Karpas-422 (cell line): ENCODE results near the gene AP1G2. TPM values are rescaled to one million over a fixed set of nuclear protein-coding genes. Genes with fewer than 3 reads are reported as not detected.

Source experiments
- total RNA-seq: library from RNA; depleted of rRNA; stranded (reverse); fragments of >200 nt; shearing (Covaris generic); gene quantifications from 2 replicates; pipeline ENCODE4 v1.2.3, GENCODE V29; 2014; ENCODE audit warnings: low replicate concordance; rRNA removed

AP1G2 gene
- total RNA-seq, 1 experiment from 2014 or later, result 207 TPM

Other genes with a start within 250 kb of the AP1G2 start
- 126 and 195 TPM in 2 replicates for gene PABPN1, start 246.3 kb downstream of the AP1G2 start, total RNA-seq
- not detected in 2 replicates for gene SLC22A17, start 214.9 kb downstream of the AP1G2 start, total RNA-seq
- gene EFS, start 202.6 kb downstream of the AP1G2 start, total RNA-seq, result not detected in 2 replicates
- not detected in 2 replicates for gene IL25, start 195.0 kb downstream of the AP1G2 start, total RNA-seq
- not detected in 2 replicates for gene CMTM5, start 190.7 kb downstream of the AP1G2 start, total RNA-seq
- gene MYH6, start 159.5 kb downstream of the AP1G2 start, total RNA-seq, result not detected in 2 replicates
- not detected in 2 replicates for gene MYH7, start 132.1 kb downstream of the AP1G2 start, total RNA-seq
- gene NGDN, start 98.1 kb downstream of the AP1G2 start, total RNA-seq, result 77.5 and 82.2 TPM in 2 replicates
- gene ZFHX2, start 16.0 kb downstream of the AP1G2 start, total RNA-seq, result 0.07 and 0.32 TPM in 2 replicates
- 16.2 and 57.5 TPM in 2 replicates for gene THTPA, start 11.5 kb downstream of the AP1G2 start, total RNA-seq
- gene JPH4, start 11.0 kb upstream of the AP1G2 start, total RNA-seq, result 0.29 TPM in 1 of 2 replicates, not detected in the other
- gene DHRS2, start 68.6 kb upstream of the AP1G2 start, total RNA-seq, result 2.1 and 19.0 TPM in 2 replicates